HG03060 (cell line): Measurements from ENCODE around the gene CEP192.
"Not testable (repeated sequence)": the region's sequence is repeated elsewhere in the genome, so short reads cannot be mapped to it uniquely, and the experiment has no call there.

Experiments
- ATAC-seq: cut with Tn5 transposase; IDR thresholded peaks from one replicate; pipeline ENCODE4 v1.9.1; 2021; ENCODE audit warnings: low read depth, moderate number of reproducible peaks; ENCODE audit not compliant: unreplicated experiment

CEP192 gene

GRCh38 chr18:12990967-12991820 lies at the start of gene CEP192:
TSS of gene CEP192 (plus strand) at chr18:12991362. CDS start at chr18:12999425, 8,063 bp downstream.
- ATAC-seq = peak; percentile 70

GRCh38 chr18:12943215-12943614 lies 47.9 kb upstream of the CEP192 start:
- ATAC-seq = no peak

GRCh38 chr18:12944709-12945108 lies 46.5 kb upstream of the CEP192 start:
- ATAC-seq = no peak

GRCh38 chr18:12946549-12947284 lies 44.4 kb upstream of the CEP192 start:
- no peak for ATAC-seq

GRCh38 chr18:12947285-12948049 lies 43.7 kb upstream of the CEP192 start, which contains the start of gene SEH1L:
TSS of gene SEH1L (plus strand) at chr18:12948011. CDS start at chr18:12948122, 111 bp downstream.
- ATAC-seq = peak; percentile 23

GRCh38 chr18:12948050-12948804 lies 42.9 kb upstream of the CEP192 start:
- peak; percentile 58 for ATAC-seq

- ATAC-seq = no peak
Observed at GRCh38 chr18:12958478-12958877, 32.7 kb upstream of the CEP192 start.

- no peak for ATAC-seq
Observed at GRCh38 chr18:12960395-12960794, 30.8 kb upstream of the CEP192 start.

GRCh38 chr18:12960853-12961397 lies 30.2 kb upstream of the CEP192 start:
- ATAC-seq = no peak

GRCh38 chr18:12963069-12963468 lies 28.1 kb upstream of the CEP192 start:
- ATAC-seq = no peak

- no peak for ATAC-seq
Observed at GRCh38 chr18:12968115-12968514, 23.0 kb upstream of the CEP192 start.

GRCh38 chr18:12968619-12969018 lies 22.5 kb upstream of the CEP192 start:
- no peak for ATAC-seq

GRCh38 chr18:12973562-12974213 lies 17.5 kb upstream of the CEP192 start:
- ATAC-seq = no peak

GRCh38 chr18:12975488-12975887 lies 15.7 kb upstream of the CEP192 start:
- no peak for ATAC-seq

GRCh38 chr18:12976305-12976704 lies 14.9 kb upstream of the CEP192 start:
- no peak for ATAC-seq

GRCh38 chr18:12980065-12980464 lies 11.1 kb upstream of the CEP192 start:
- not testable (repeated sequence) for ATAC-seq

- ATAC-seq = no peak
Observed at GRCh38 chr18:12989397-12990122, 1.6 kb upstream of the CEP192 start.

- ATAC-seq = no peak
Observed at GRCh38 chr18:12990123-12990475, 1.1 kb upstream of the CEP192 start.

- no peak for ATAC-seq
Observed at GRCh38 chr18:12990641-12990966, 558 bp upstream of the CEP192 start.
